B cell (primary cell): ENCODE measurements around the gene PEX11G. TPM values are rescaled to one million over a fixed set of nuclear protein-coding genes. Genes with fewer than 3 reads are reported as not detected.

ENCODE experiments used
- ATAC-seq: fragments of 200-7000 bp; cut with Tn5 transposase; one replicate; pipeline ENCODE4 v1.10.0; 2021; ENCODE audit warnings: low read depth, mild to moderate bottlenecking, moderate number of reproducible peaks, moderate library complexity
- CTCF ChIA-PET: fragments of 350-600 bp; sonication (Branson Sonifier 250); formaldehyde crosslinking; loops from one replicate; lab custom pipeline; 2021; ENCODE audit warnings: antibody characterized with exemption, inconsistent platforms; lab: Charles Lee
- POLR2A ChIA-PET: fragments of 350-600 bp; sonication (Branson Sonifier 250); formaldehyde crosslinking; loops from one replicate; lab custom pipeline; 2021; ENCODE audit warnings: antibody characterized with exemption; lab: Charles Lee
- DNase-seq: peaks from one replicate; pipeline ENCODE4 v3.0.0; 2013
- H2AFZ ChIP-seq: 2 replicates; pipeline ENCODE4 v1.6.1; 2012; ENCODE audit warnings: mild to moderate bottlenecking, low read depth, low read length; ENCODE audit not compliant: insufficient read depth, poor library complexity, severe bottlenecking
- H3K27ac ChIP-seq, 2 donors: 1 replicate in 1 of 2; 2 replicates in 1 of 2; pipeline ENCODE4 v1.5.1; 2012 to 2013; ENCODE audit warnings: low read length in 2 of 2, mild to moderate bottlenecking in 2 of 2, moderate library complexity in 1 of 2
- H3K27me3 ChIP-seq, 4 experiments: fragments of 200-600 bp in 1 of 4; sonication (generic) in 1 of 4; replicated peaks in 1 of 4; 1 replicate in 2 of 4; 2 replicates in 2 of 4; pipeline versions ENCODE4 v1.6.1 to v1.7.0; 2013 to 2016; ENCODE audit warnings: low read length in 3 of 4, mild to moderate bottlenecking in 2 of 4, mixed read lengths in 1 of 4, moderate library complexity in 1 of 4; ENCODE audit not compliant: insufficient read depth in 4 of 4, control insufficient read depth in 3 of 4; ENCODE audit errors: control extremely low read depth in 1 of 4
- H3K36me3 ChIP-seq, 2 experiments: replicated peaks in 1 of 2; 1 replicate in 1 of 2; 2 replicates in 1 of 2; pipeline versions ENCODE4 v1.6.1 to v1.7.1; 2013; ENCODE audit warnings: low read length in 1 of 2; ENCODE audit not compliant: insufficient read depth in 2 of 2, control insufficient read depth in 1 of 2; ENCODE audit errors: control extremely low read depth in 1 of 2, extremely low read depth in 1 of 2
- H3K4me1 ChIP-seq, 2 donors: fragments of 200-600 bp in 1 of 2; sonication (generic) in 1 of 2; 1 replicate in 1 of 2; 2 replicates in 1 of 2; pipeline versions ENCODE4 v1.5.1 to v1.6.1; 2013 to 2017; ENCODE audit warnings: low read length in 2 of 2; ENCODE audit not compliant: control insufficient read depth in 2 of 2, insufficient read depth in 2 of 2
- H3K4me2 ChIP-seq: replicated peaks from 2 replicates; pipeline ENCODE3; 2012; ENCODE audit warnings: mild to moderate bottlenecking, low read depth, low read length; ENCODE audit not compliant: poor library complexity, severe bottlenecking
- H3K4me3 ChIP-seq, 5 experiments: fragments of 200-600 bp in 1 of 5; sonication (generic) in 1 of 5; 1 replicate in 3 of 5; 2 replicates in 2 of 5; pipeline versions ENCODE4 v1.5.1 to v1.7.0; 2011 to 2016; ENCODE audit warnings: low read length in 4 of 5, mild to moderate bottlenecking in 4 of 5, low read depth in 2 of 5, control low read depth in 1 of 5, moderate library complexity in 1 of 5; ENCODE audit not compliant: insufficient read depth in 1 of 5; ENCODE audit errors: control extremely low read depth in 1 of 5, extremely low read depth in 1 of 5
- H3K79me2 ChIP-seq: fragments of 200-600 bp; sonication (generic); one replicate; pipeline ENCODE4 v1.6.0; 2016; ENCODE audit warnings: low read length; ENCODE audit not compliant: control insufficient read depth, insufficient read depth
- H3K9ac ChIP-seq: fragments of 200-600 bp; sonication (generic); 2 replicates; pipeline ENCODE4 v1.6.1; 2017; ENCODE audit warnings: mild to moderate bottlenecking, low read length, moderate library complexity
- H3K9me3 ChIP-seq, 3 donors: one replicate each; pipeline versions ENCODE4 v1.6.1 to v1.7.1; 2013; ENCODE audit warnings: low read length in 2 of 3; ENCODE audit not compliant: control insufficient read depth in 2 of 3, insufficient read depth in 1 of 3; ENCODE audit errors: control extremely low read depth in 1 of 3
- H4K20me1 ChIP-seq: 2 replicates; pipeline ENCODE4 v1.6.0; 2012; ENCODE audit warnings: mild to moderate bottlenecking, low read length; ENCODE audit not compliant: insufficient read depth, control insufficient read depth, poor library complexity, severe bottlenecking
- H3K27ac Mint-ChIP-seq: one replicate; pipeline ENCODE4 v1.8.0; 2021; ENCODE audit warnings: mixed read lengths
- H3K27me3 Mint-ChIP-seq: one replicate; pipeline ENCODE4 v1.8.0; 2021; ENCODE audit warnings: mixed read lengths
- H3K4me1 Mint-ChIP-seq: one replicate; pipeline ENCODE4 v1.8.0; 2021; ENCODE audit warnings: mixed read lengths
- H3K4me3 Mint-ChIP-seq: one replicate; pipeline ENCODE4 v1.8.0; 2021; ENCODE audit warnings: mixed read lengths
- H3K9me3 Mint-ChIP-seq: one replicate; pipeline ENCODE4 v1.8.0; 2022; ENCODE audit warnings: mixed read lengths; ENCODE audit not compliant: insufficient read depth
- CTCF ChIP-seq: fragments of 200-600 bp; IDR thresholded peaks from one replicate; pipeline ENCODE4 v1.8.0; 2022; ENCODE audit warnings: antibody characterized with exemption, mild to moderate bottlenecking
- EZH2 ChIP-seq: IDR thresholded peaks from 2 replicates; pipeline ENCODE4 v1.6.1; 2012; ENCODE audit warnings: borderline replicate concordance, low read depth, mild to moderate bottlenecking, moderate library complexity, low read length; ENCODE audit not compliant: insufficient read depth, poor library complexity, severe bottlenecking
- WGBS: methylation state at CpG from one replicate; pipeline ENCODE4 v1.1.5; 2013; ENCODE audit warnings: missing lambda C conversion rate; ENCODE audit not compliant: insufficient coverage; 5-methylcytosine and 5-hydroxymethylcytosine counted together
- intact Hi-C: fragments of 100-400 bp; cut with micrococcal nuclease; formaldehyde crosslinking; loops from one replicate; pipeline ENCODE4 v1.10.0; 2022
- polyA plus RNA-seq: library from polyadenylated mRNA; depleted of rRNA; stranded (reverse); fragments of >200 nt; gene quantifications from 2 replicates; pipeline ENCODE4 v1.2.3, GENCODE V29; 2012
- total RNA-seq, 2 donors: library from RNA; stranded (reverse); fragments of 120-200 nt in 1 of 2; gene quantifications; 1 replicate in 1 of 2; 2 replicates in 1 of 2; pipeline versions ENCODE4 v1.2.3 to v1.2.4, GENCODE V29; 2013 to 2022

The PEX11G gene
- total and polyA plus RNA-seq, 2 donors (not counting 1 experiment from before 2014, with no cell fraction given) = 0.40 to 0.62 TPM

- no peak for TF ChIP-seq CTCF
- no peak for TF ChIP-seq EZH2
- Mint-ChIP-seq H3K27me3 (no peaks in the 10 kb centered on the region), H3K4me3 (no peak overlapping the region), H3K4me1 (peaks cover 10% of the 10 kb centered on the region), H3K9me3 (no peaks in the 10 kb centered on the region), H3K27ac (peak overlapping the region; percentile 15)
- no peaks in the 10 kb centered on the region for H3K79me2 ChIP-seq
- no peak for ATAC-seq
- POLR2A ChIA-PET = no interaction called here
- CTCF ChIA-PET = no interaction called here
- no peak overlapping the region for H3K9ac ChIP-seq
- WGBS = 91% methylated on average over 6 of the region's 10 CpGs
- H2AFZ ChIP-seq = no peak overlapping the region
- H3K27ac ChIP-seq = no peak overlapping the region
- H3K9me3 ChIP-seq = peaks cover 0 to 3% (median 0%) of the 10 kb centered on the region in 3 donors
- DNase-seq = no peak
- no peak overlapping the region for H3K4me2 ChIP-seq
- peaks cover 58% of the 10 kb centered on the region for H4K20me1 ChIP-seq
- no peaks in the 10 kb centered on the region for H3K36me3 ChIP-seq
- intact Hi-C loops = no loop called here
- peaks cover 5 to 15% of the 10 kb centered on the region in 2 donors for H3K4me1 ChIP-seq
- H3K27me3 ChIP-seq = no peaks in the 10 kb centered on the region
- no peak overlapping the region for H3K4me3 ChIP-seq
These were observed 11.1 kb downstream of the PEX11G start for GRCh38 chr19:7477758-7478157.

- Histone ChIP-seq H3K36me3 (peaks cover 0 to 7% of the 10 kb centered on the region in 2 experiments), H2AFZ (no peak overlapping the region), H3K9me3 (peaks cover 0 to 3% (median 0%) of the 10 kb centered on the region in 3 donors), H3K79me2 (no peaks in the 10 kb centered on the region), H3K4me3 (no peak overlapping the region), H3K4me2 (no peak overlapping the region), H3K27ac (no peak overlapping the region), H4K20me1 (peaks cover 66% of the 10 kb centered on the region), H3K27me3 (no peaks in the 10 kb centered on the region), H3K9ac (no peak overlapping the region), H3K4me1 (peaks cover 5 to 23% of the 10 kb centered on the region in 2 donors)
- no peak for ATAC-seq
- H3K4me3 Mint-ChIP-seq = no peak overlapping the region
- TF ChIP-seq CTCF (no peak), EZH2 (no peak)
- no peak for DNase-seq
- POLR2A ChIA-PET = no interaction called here
- peaks cover 16% of the 10 kb centered on the region for H3K4me1 Mint-ChIP-seq
- 93% methylated on average over 28 of the region's 35 CpGs for WGBS
- intact Hi-C loops = no loop called here
- no peaks in the 10 kb centered on the region for H3K27me3 Mint-ChIP-seq
- no peaks in the 10 kb centered on the region for H3K9me3 Mint-ChIP-seq
- H3K27ac Mint-ChIP-seq = peak overlapping the region; percentile 53
- CTCF ChIA-PET = no interaction called here
These were observed 11.9 kb downstream of the PEX11G start for GRCh38 chr19:7476777-7477494.
